Epithelial cell of esophagus (primary cell): ENCODE measurements around the gene INPP5F.

Source experiments
- DNase-seq: peaks from one replicate; pipeline ENCODE4 v3.0.0; 2010; ENCODE audit warnings: low read depth
- H3K4me3 ChIP-seq: 2 replicates; pipeline ENCODE4 v1.5.1; 2011; ENCODE audit warnings: mild to moderate bottlenecking, low read length, control low read depth
- TF ChIP-seq, protein P1 (sequence below): IDR thresholded peaks from 2 replicates; pipeline ENCODE4 v1.5.1; 2011; ENCODE audit warnings: low read depth, mild to moderate bottlenecking, low read length, control low read depth, inconsistent platforms; ENCODE audit not compliant: insufficient read depth; ENCODE audit errors: missing control alignments

Gene INPP5F

DNA sequence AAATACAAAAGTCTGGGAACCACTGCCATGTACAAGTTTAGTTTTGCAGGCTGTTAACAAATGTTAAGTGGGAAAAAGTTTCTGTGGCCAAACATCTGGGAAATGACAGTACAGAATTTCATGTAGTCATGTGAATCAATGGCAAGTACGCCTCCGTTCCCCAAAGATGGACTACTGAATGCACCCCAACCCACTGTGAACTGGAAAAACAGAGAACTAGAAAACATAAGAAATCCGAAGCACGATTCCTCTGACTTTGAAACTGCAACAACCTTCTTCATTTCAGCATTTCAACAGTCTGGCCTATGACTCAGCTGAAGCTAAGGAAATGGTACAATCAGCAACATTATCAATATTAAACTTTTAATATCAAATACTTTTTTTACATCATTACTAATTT, 105.0 kb downstream of the INPP5F start:
- no peak overlapping the region for H3K4me3 ChIP-seq
- TF ChIP-seq, protein P1, sequence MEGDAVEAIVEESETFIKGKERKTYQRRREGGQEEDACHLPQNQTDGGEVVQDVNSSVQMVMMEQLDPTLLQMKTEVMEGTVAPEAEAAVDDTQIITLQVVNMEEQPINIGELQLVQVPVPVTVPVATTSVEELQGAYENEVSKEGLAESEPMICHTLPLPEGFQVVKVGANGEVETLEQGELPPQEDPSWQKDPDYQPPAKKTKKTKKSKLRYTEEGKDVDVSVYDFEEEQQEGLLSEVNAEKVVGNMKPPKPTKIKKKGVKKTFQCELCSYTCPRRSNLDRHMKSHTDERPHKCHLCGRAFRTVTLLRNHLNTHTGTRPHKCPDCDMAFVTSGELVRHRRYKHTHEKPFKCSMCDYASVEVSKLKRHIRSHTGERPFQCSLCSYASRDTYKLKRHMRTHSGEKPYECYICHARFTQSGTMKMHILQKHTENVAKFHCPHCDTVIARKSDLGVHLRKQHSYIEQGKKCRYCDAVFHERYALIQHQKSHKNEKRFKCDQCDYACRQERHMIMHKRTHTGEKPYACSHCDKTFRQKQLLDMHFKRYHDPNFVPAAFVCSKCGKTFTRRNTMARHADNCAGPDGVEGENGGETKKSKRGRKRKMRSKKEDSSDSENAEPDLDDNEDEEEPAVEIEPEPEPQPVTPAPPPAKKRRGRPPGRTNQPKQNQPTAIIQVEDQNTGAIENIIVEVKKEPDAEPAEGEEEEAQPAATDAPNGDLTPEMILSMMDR: no peak
- DNase-seq: no peak

DNA sequence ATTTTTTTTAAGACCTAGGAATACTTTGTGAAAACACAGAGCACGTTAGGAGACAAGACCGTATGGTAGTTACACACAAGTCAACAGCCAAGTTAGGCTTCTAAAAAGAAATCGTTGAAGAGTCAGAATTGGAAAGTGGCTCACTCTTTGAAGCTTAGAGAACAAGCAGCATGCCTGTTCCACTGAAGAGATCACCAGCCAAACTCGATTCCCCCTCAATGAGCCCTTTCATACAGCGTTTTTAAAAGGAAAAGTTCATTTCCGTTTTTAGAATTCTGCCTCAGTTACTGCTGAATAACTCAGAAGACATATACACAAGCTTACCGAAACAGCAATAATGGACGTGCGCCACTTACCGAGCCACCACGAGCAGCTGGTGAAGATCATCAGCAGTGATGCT, 105.8 kb downstream of the INPP5F start:
- TF ChIP-seq, protein P1: no peak
- DNase-seq: no peak
- H3K4me3 ChIP-seq: no peak overlapping the region

DNA sequence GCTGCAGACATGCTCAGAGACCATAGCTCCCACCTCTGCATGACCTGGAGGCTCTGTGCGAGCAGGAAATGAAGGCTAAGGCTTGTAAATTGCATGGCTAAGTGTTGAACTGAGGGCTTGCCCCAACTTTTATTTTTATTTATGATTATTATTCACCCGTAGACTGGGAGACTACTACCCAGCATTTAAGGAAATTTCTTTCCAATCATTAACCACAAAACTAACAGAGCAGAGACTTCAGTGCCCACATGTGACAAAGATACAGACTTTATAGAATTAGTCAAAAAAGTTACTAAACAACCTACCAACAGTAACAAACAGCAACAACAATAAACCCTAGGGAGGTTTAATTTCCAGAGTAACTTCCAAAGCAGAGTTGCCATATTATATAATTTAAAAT, 107.1 kb downstream of the INPP5F start:
- TF ChIP-seq, protein P1: no peak
- no peak overlapping the region for H3K4me3 ChIP-seq
- DNase-seq: no peak

DNA sequence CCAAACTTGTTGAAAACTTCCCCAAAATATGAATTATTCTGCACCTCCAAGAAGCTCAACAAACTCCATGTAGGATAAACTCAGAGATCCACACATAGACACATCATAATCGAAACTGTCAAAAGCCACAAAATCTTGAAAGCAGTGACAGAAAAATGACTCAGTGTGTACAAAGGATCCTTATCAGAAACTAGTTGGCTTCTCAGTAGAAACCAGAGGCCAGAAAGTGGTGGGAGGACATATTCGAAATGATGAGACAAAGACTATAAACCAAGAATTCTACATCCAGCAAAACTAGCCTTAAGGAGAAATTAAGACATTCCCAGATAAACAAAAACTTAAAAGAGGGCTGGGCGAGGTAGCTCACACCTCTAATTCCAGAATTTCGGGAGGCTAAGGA, 108.3 kb downstream of the INPP5F start:
- DNase-seq: peak; percentile 7

DNA sequence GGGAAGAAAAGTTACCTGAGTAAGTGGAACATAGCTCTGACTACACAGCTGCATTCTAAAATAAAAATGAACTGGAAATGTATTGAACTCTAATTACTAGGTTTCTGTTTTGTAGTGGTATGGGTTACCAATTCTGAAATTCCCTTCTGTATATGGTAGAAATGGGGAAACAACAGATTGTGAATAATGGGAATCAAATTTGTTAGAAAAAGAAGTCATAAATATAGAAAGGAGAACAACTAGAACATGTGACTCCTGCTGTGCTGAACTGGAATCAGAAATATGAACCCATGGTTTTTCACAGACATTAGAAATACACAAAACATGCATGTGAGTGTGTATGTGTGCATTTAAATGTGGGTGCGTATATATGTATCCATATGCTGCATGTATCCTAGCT, 119.8 kb downstream of the INPP5F start:
- TF ChIP-seq, protein P1: no peak
- no peak for DNase-seq
- no peak overlapping the region for H3K4me3 ChIP-seq

More for the DNA sequence above, 108.3 kb downstream of the INPP5F start:
- no peak overlapping the region for H3K4me3 ChIP-seq
- TF ChIP-seq, protein P1: no peak

DNA sequence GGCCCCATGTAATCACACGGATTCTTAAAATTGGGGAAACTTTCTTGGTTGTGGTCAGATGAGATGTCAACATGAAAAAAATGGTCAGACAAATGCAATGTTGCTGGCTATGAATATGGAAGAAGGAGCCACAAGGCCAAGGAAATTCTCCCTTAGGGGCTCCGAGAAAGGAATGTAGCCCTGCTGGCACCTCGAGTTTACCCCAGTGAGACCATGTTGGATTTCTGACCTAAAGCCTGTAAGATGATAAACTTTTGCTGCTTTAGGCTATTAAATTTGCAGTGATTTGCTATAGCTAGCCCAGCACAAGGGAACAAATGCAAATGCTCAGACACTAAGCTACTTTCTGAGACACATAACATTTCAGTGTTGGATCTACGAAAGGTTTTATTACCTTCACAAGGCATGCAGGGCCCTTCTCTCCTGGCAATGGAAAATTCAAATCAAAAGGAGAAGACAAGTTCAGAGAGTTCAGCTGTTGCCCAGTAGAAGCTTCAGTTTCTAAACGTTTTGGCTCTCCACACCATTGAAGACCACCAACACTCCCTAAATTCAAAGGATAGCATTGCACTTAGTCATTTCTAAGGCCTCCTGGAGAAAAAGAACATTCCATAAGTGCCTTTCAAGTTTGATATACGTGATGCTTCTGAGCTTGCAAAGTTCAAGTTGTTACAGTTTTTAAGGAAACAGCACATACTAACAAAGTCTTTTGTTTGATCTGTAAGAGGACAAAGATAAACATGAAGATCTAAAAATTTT, 123.4 kb downstream of the INPP5F start:
- H3K4me3 ChIP-seq: no peak overlapping the region
- DNase-seq: no peak
- TF ChIP-seq, protein P1: no peak

DNA sequence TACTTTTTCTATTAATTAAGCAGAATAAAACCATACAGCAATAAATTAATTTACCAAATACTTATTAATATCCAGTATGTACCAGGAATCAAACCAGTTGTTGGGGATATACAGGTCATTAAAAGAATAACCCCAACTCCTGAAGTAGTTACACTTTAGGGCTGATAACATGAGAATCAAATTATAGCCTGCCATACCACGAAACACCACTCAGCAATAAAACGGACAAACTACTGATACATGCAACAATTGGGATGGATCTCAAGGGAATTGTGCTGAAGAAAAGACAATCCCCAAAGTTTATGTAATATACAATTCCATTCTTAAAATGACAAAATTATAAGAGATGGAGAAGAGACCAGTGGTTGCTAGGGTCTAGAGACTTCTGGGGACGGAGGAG, 124.1 kb downstream of the INPP5F start:
- DNase-seq: no peak
- TF ChIP-seq, protein P1: no peak

More for the DNA sequence above, 124.1 kb downstream of the INPP5F start:
- no peak overlapping the region for H3K4me3 ChIP-seq
